ENCODE data around the gene GLS2.

GRCh38 chr12:56468216-56469006, 19.6 kb downstream of the GLS2 start, which contains the start of gene SPRYD4:
- TF ChIP-seq CTCF (IDR thresholded peaks at IDR 0.05 in 8 of 11, conservative IDR thresholded peaks at IDR 0.05 in 3 of 11) (peak in 9 of 11 experiments; percentile 18 to 71 (median 45)), POLR2AphosphoS5 (IDR thresholded peaks at IDR 0.05) (peak; percentile 97 to 99 (median 98))
